NCI-H1417 treated with DMSO at 0.1 percent for 48 hours (cell line): ENCODE measurements around the gene EPB41L4B.
A peak's percentile ranks its signal among the peaks of the same experiment; 100 is the strongest.
"Not testable (repeated sequence)": the region's sequence is repeated elsewhere in the genome, so short reads cannot be mapped to it uniquely, and the experiment has no call there.

Source experiments
- DNase-seq: peaks from one replicate; lab custom pipeline; 2025; lab: John Stamatoyannopoulos, UW

The EPB41L4B gene

GRCh38 chr9:109244179-109245132 lies 76.4 kb downstream of the EPB41L4B start:
- DNase-seq = peak; percentile 17

- DNase-seq = no peak
These were observed 78.1 kb downstream of the EPB41L4B start for GRCh38 chr9:109242741-109243140.

GRCh38 chr9:109242014-109242413 lies 78.8 kb downstream of the EPB41L4B start:
- DNase-seq = no peak

GRCh38 chr9:109241207-109241606 lies 79.7 kb downstream of the EPB41L4B start:
- DNase-seq = no peak

GRCh38 chr9:109239240-109239639 lies 81.6 kb downstream of the EPB41L4B start:
- no peak for DNase-seq

- DNase-seq = no peak
These were observed 82.2 kb downstream of the EPB41L4B start for GRCh38 chr9:109238655-109239054.

GRCh38 chr9:109238125-109238524 lies 82.7 kb downstream of the EPB41L4B start:
- DNase-seq = no peak

GRCh38 chr9:109232449-109233237 lies 88.2 kb downstream of the EPB41L4B start:
- no peak for DNase-seq

- no peak for DNase-seq
These were observed 89.3 kb downstream of the EPB41L4B start for GRCh38 chr9:109231593-109231992.

- DNase-seq = no peak
These were observed 90.6 kb downstream of the EPB41L4B start for GRCh38 chr9:109230277-109230676.

- no peak for DNase-seq
These were observed 91.2 kb downstream of the EPB41L4B start for GRCh38 chr9:109229682-109230081.

- no peak for DNase-seq
These were observed 92.7 kb downstream of the EPB41L4B start for GRCh38 chr9:109228093-109228642.

- DNase-seq = no peak
These were observed 95.2 kb downstream of the EPB41L4B start for GRCh38 chr9:109225629-109226028.

GRCh38 chr9:109224751-109225150 lies 96.1 kb downstream of the EPB41L4B start:
- no peak for DNase-seq

GRCh38 chr9:109218242-109218641 lies 102.6 kb downstream of the EPB41L4B start:
- not testable (repeated sequence) for DNase-seq

GRCh38 chr9:109214414-109214813 lies 106.4 kb downstream of the EPB41L4B start:
- DNase-seq = no peak

GRCh38 chr9:109213285-109214121 lies 107.4 kb downstream of the EPB41L4B start:
- no peak for DNase-seq

GRCh38 chr9:109212768-109213167 lies 108.1 kb downstream of the EPB41L4B start:
- no peak for DNase-seq

GRCh38 chr9:109206670-109207069 lies 114.2 kb downstream of the EPB41L4B start:
- DNase-seq = no peak

GRCh38 chr9:109205526-109205925 lies 115.3 kb downstream of the EPB41L4B start:
- DNase-seq = no peak

- no peak for DNase-seq
These were observed 117.0 kb downstream of the EPB41L4B start for GRCh38 chr9:109203761-109204360.
